ES-I3 (cell line): Measurements from ENCODE around the gene CD109.

Source experiments
- H3K36me3 ChIP-seq: 2 replicates; pipeline ENCODE4 v1.6.1; 2013; ENCODE audit warnings: mild to moderate bottlenecking, low read length, control low read depth, moderate library complexity; ENCODE audit not compliant: insufficient read depth
- H3K4me1 ChIP-seq: 2 replicates; pipeline ENCODE4 v1.6.1; 2013; ENCODE audit warnings: mild to moderate bottlenecking, control low read depth, low read length; ENCODE audit not compliant: insufficient read depth
- H3K9ac ChIP-seq: 2 replicates; pipeline ENCODE4 v1.6.1; 2013; ENCODE audit warnings: low read depth, mild to moderate bottlenecking, low read length, moderate library complexity
- H3K9me3 ChIP-seq: 2 replicates; pipeline ENCODE4 v1.6.1; 2013; ENCODE audit warnings: mild to moderate bottlenecking, low read length, moderate library complexity; ENCODE audit not compliant: control insufficient read depth, insufficient read depth

CD109 gene

DNA sequence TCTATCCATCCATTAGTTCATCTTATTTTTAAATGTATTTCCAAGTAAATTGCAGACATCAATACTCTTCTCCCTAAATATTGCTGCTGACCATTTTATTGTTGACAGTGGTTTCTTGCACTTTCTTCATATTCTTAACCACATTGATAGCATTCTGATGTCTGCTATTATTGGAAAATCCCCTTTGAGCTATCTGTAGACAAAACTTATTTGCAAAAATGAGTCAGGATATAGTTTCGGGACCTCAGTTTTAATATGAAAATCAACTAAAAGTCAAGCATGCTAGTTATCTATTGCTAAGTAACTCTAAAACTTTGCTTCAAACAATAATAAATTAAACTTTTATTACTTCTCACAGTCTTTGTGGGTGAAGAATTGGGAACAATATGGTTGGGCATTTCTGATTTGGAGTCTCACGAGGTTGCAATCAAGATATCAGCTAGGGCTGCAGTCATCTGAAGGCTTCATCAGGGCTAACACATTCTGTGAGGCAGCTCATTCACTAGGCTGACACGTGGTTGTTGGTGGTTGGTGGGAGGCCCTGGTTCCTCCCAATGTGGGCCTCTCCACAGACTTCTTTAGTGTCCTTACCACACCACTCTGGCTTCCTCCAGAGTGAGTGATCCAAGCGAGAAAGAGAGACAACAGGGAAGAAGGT, 32.7 kb downstream of the CD109 start:
- Histone ChIP-seq H3K9ac (no peak overlapping the region), H3K36me3 (no peaks in the 10 kb centered on the region; the same call in 1 of the 2 replicates), H3K4me1 (no peaks in the 10 kb centered on the region), H3K9me3 (no peaks in the 10 kb centered on the region)

GRCh38 chr6:73731285-73731684, 35.3 kb downstream of the CD109 start:
- H3K4me1 ChIP-seq: no peaks in the 10 kb centered on the region
- H3K36me3 ChIP-seq: no peaks in the 10 kb centered on the region; the same call in 1 of the 2 replicates
- no peaks in the 10 kb centered on the region for H3K9me3 ChIP-seq
- no peak overlapping the region for H3K9ac ChIP-seq

- Histone ChIP-seq H3K4me1 (no peaks in the 10 kb centered on the region), H3K9me3 (no peaks in the 10 kb centered on the region), H3K36me3 (no peaks in the 10 kb centered on the region; the same call in 1 of the 2 replicates), H3K9ac (no peak overlapping the region)
These were observed 37.1 kb downstream of the CD109 start for GRCh38 chr6:73732845-73733675.

- no peaks in the 10 kb centered on the region for H3K9me3 ChIP-seq
- H3K4me1 ChIP-seq: no peaks in the 10 kb centered on the region
- H3K36me3 ChIP-seq: no peaks in the 10 kb centered on the region; the same call in 1 of the 2 replicates
- H3K9ac ChIP-seq: no peak overlapping the region
These were observed 37.8 kb downstream of the CD109 start for GRCh38 chr6:73733791-73734190.

GRCh38 chr6:73734832-73735453, 38.9 kb downstream of the CD109 start:
- H3K9me3 ChIP-seq: no peaks in the 10 kb centered on the region
- H3K36me3 ChIP-seq: no peaks in the 10 kb centered on the region; the same call in 1 of the 2 replicates
- no peak overlapping the region for H3K9ac ChIP-seq
- no peaks in the 10 kb centered on the region for H3K4me1 ChIP-seq

GRCh38 chr6:73738367-73739028, 42.5 kb downstream of the CD109 start:
- Histone ChIP-seq H3K9ac (no peak overlapping the region), H3K36me3 (no peaks in the 10 kb centered on the region), H3K4me1 (no peaks in the 10 kb centered on the region), H3K9me3 (no peaks in the 10 kb centered on the region)

- Histone ChIP-seq H3K9ac (no peak overlapping the region), H3K4me1 (no peaks in the 10 kb centered on the region), H3K9me3 (no peaks in the 10 kb centered on the region), H3K36me3 (no peaks in the 10 kb centered on the region)
These were observed 43.1 kb downstream of the CD109 start for GRCh38 chr6:73739096-73739495.

DNA sequence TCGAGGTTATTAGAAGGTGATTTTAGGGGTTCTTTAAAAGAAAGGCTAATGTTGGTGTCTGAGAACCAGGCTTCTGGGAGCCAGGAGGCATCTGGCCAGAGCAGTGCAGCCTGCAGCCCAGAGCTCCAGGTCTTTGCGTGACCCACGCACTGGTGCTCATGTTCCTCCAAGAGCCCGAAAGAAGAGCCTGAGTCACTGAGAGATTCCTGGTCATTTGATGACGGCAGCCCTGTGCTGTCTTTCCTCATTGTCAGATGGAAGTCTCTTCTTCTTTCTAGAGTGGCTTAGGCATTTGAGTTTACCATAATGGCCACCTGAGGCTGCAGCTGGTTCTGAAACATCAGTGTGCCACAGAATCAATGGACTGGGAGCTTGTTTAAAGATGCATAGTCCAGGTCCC, 46.4 kb downstream of the CD109 start:
- Histone ChIP-seq H3K9ac (no peak overlapping the region), H3K4me1 (no peaks in the 10 kb centered on the region), H3K9me3 (no peaks in the 10 kb centered on the region), H3K36me3 (no peaks in the 10 kb centered on the region)

DNA sequence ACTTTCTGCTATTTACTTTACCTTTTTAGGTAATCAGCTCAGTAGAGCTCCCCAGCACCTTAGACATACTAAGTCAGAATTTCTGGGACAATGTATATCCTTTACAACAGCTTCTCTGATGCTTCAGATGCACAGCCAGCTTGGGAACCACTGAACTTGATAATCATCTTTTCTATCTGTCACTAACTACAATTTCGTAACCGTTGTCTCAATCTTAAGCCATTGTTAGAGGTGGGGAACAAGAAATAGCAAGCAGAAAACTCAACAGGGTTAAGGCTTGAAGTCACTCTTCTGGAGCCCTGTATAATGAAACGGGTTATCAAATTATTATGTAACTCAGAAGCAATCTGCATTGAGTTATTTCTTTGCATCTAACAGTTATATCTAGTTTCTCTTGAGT, 47.1 kb downstream of the CD109 start:
- Histone ChIP-seq H3K9ac (no peak overlapping the region), H3K9me3 (no peaks in the 10 kb centered on the region), H3K4me1 (no peaks in the 10 kb centered on the region), H3K36me3 (no peaks in the 10 kb centered on the region)

DNA sequence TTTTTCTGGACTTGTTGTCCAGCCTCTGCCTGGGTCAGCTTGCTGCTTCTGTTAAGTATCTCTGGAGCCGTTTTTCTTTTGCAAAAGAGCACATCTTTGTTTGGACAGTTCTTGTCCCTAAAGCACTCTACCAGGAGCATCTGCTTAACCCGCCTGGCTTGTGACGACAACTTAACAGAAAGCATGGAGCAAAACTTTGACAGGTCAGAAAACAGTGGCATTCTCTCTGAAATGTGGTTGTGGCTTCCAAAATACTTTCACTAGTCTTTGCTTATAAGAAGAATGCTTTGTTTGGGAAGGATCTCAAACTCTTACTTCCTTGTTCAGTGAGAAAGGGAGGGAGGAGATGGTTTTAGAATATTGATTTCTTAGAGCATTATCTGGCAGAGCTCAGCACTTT, 47.6 kb downstream of the CD109 start:
- H3K4me1 ChIP-seq: no peaks in the 10 kb centered on the region

DNA sequence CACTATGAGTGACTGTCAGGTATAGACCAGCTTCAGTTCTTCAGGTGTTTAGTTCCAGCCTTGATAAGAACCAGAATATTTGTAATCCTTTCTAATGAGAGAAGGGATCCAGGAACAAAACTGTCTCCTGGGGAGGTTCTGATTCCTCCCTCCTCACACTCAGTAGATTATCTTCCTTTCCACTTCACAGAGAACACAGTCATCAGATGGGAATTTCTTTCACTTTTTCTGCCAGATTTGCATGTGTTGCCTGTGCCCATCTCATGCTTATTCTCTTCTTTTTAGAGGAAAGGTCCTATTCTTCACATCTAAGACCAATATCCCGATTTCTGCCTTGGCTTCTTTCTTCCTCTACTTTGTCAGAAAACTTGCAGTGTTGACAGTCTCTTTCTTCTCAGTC, 50.8 kb downstream of the CD109 start:
- Histone ChIP-seq H3K36me3 (no peaks in the 10 kb centered on the region), H3K4me1 (no peaks in the 10 kb centered on the region), H3K9me3 (no peaks in the 10 kb centered on the region), H3K9ac (no peak overlapping the region)

More for the DNA sequence above, 47.6 kb downstream of the CD109 start:
- no peaks in the 10 kb centered on the region for H3K9me3 ChIP-seq
- H3K36me3 ChIP-seq: no peaks in the 10 kb centered on the region
- H3K9ac ChIP-seq: no peak overlapping the region

DNA sequence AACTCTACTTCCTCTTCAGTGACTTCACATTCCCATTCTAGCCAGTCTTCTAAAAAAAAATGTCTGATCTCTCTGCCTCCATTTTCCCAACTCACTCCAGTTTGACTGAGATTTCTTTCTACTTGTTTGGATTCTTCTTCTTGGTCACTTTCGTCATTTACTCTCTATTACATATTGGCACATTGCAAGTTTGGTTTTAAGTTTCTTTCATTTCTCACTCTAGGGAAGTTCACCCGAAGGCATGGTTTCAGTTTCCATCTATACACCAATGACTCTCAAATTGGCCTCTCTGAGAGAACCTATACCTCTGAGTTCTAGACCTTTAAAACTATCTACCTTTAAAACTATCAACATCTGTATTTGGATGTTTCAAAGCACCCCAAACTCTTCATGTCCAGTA, 51.3 kb downstream of the CD109 start:
- no peak overlapping the region for H3K9ac ChIP-seq
- no peaks in the 10 kb centered on the region for H3K36me3 ChIP-seq
- H3K9me3 ChIP-seq: no peaks in the 10 kb centered on the region
- H3K4me1 ChIP-seq: no peaks in the 10 kb centered on the region

DNA sequence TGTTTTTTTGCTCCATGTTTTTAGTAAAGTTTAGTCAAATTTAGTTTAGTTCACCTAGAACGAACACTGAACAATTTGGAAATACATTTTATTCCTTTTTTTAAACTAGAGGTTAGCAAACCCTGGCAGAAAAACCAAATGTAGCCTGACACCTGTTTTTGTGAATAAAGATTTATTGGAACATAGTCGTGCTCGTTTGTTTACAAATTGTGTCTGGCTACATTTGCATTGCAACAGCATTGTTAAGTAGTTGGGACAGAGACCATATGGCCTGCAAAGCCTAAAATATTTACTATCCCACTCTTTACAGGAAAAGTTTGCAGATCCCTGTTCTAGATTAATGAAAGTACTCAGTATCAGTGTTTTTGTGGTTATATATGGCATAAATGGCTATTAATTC, 56.9 kb downstream of the CD109 start:
- no peaks in the 10 kb centered on the region for H3K4me1 ChIP-seq
- no peaks in the 10 kb centered on the region for H3K36me3 ChIP-seq
- no peak overlapping the region for H3K9ac ChIP-seq
- no peaks in the 10 kb centered on the region for H3K9me3 ChIP-seq

DNA sequence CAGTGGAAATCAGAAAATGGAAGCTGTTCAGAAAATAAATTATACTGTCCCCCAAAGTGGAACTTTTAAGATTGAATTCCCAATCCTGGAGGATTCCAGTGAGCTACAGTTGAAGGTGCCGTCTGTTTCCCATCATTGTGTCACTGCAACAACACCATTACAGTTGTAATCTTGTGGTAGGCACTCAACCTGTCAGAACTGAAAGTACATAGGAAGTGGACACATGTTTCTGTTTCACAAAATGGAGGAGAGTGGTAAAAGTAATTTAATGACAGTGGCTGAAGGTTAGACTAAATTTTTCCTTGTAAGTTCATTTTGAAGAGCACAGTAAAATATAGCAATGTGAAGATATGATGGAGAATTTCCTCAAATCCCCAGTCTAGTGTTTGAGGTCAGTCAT, 70.0 kb downstream of the CD109 start:
- H3K9me3 ChIP-seq: no peaks in the 10 kb centered on the region
- H3K9ac ChIP-seq: no peak overlapping the region
- H3K4me1 ChIP-seq: no peaks in the 10 kb centered on the region; the same call in 1 of the 2 replicates
- H3K36me3 ChIP-seq: no peaks in the 10 kb centered on the region
